WERI-Rb-1 (cell line): ENCODE measurements around the gene SAT1.

Experiments used
- DNase-seq: peaks from one replicate; pipeline ENCODE4 v3.0.0-alpha.2; 2020
- H3K27ac ChIP-seq: fragments of 250-450 bp; sonication (Bioruptor Pico); 2 replicates; pipeline ENCODE4 v1.5.1; 2020; ENCODE audit warnings: mild to moderate bottlenecking, moderate library complexity
- H3K27me3 ChIP-seq: fragments of 250-450 bp; sonication (Bioruptor Pico); 2 replicates; pipeline ENCODE4 v1.5.1; 2021; ENCODE audit warnings: mild to moderate bottlenecking, low read depth, moderate library complexity; ENCODE audit not compliant: insufficient read depth, severe bottlenecking
- H3K36me3 ChIP-seq: fragments of 250-450 bp; sonication (Bioruptor Pico); 2 replicates; pipeline ENCODE4 v1.5.1; 2020; ENCODE audit warnings: mild to moderate bottlenecking, moderate library complexity
- H3K4me3 ChIP-seq: 2 replicates; pipeline ENCODE4 v1.5.1; 2011; ENCODE audit warnings: low read depth, mild to moderate bottlenecking, control low read depth, low read length
- H3K9me3 ChIP-seq: fragments of 250-450 bp; sonication (Bioruptor Pico); 2 replicates; pipeline ENCODE4 v1.5.1; 2021; ENCODE audit warnings: mild to moderate bottlenecking, moderate library complexity; ENCODE audit not compliant: severe bottlenecking
- TF ChIP-seq, protein P1 (sequence below): IDR thresholded peaks from 2 replicates; pipeline ENCODE4 v1.5.1; 2011; ENCODE audit warnings: low read depth, mild to moderate bottlenecking, control low read depth, inconsistent platforms, low read length

SAT1 gene

DNA sequence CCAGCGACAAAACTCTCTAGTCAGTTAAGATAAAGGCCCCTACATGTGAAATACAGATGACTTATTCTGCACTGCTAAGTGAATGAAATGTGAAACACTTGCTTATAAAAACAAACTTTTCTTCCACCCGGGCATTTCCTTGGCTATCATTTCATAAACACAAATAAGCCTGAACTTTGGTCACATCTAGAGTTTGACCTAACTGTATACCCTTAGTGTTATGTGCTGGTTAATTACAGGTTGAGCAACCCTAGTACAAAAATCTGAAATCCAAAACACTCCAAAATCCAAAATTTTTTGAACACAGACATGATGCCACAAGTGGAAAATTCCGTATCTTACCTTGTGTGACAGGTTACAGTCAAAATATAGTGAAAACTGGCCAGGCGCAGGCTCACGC is 45.9 kb downstream of the SAT1 start:
- Histone ChIP-seq H3K27ac (no peak overlapping the region), H3K9me3 (no peaks in the 10 kb centered on the region)
- DNase-seq = no peak

DNA sequence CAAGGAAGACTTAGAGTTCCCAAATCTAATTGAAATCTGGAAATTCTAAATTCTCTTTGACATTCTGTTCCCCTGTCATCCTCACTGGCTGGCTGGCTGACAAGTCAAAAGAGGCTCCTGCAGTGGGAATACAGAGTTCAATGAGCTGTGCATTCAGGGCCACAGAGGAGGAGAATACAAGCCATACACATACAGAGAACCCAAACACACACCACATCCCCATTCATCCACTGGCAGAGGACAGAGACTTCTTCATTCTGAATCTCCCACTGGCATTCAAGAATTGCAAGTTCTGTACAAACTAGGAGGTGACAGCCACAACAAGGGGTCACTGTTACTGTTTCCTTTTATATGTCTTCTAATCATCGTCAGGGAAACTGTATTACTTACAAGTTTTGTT is 49.7 kb downstream of the SAT1 start:
- no peak for DNase-seq
- Histone ChIP-seq H3K9me3 (no peaks in the 10 kb centered on the region), H3K27me3 (peaks cover 10% of the 10 kb centered on the region), H3K4me3 (no peak overlapping the region), H3K27ac (no peak overlapping the region), H3K36me3 (no peaks in the 10 kb centered on the region)
- TF ChIP-seq, protein P1, sequence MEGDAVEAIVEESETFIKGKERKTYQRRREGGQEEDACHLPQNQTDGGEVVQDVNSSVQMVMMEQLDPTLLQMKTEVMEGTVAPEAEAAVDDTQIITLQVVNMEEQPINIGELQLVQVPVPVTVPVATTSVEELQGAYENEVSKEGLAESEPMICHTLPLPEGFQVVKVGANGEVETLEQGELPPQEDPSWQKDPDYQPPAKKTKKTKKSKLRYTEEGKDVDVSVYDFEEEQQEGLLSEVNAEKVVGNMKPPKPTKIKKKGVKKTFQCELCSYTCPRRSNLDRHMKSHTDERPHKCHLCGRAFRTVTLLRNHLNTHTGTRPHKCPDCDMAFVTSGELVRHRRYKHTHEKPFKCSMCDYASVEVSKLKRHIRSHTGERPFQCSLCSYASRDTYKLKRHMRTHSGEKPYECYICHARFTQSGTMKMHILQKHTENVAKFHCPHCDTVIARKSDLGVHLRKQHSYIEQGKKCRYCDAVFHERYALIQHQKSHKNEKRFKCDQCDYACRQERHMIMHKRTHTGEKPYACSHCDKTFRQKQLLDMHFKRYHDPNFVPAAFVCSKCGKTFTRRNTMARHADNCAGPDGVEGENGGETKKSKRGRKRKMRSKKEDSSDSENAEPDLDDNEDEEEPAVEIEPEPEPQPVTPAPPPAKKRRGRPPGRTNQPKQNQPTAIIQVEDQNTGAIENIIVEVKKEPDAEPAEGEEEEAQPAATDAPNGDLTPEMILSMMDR = no peak

More for the DNA sequence above, 45.9 kb downstream of the SAT1 start:
- peaks cover 10% of the 10 kb centered on the region for H3K27me3 ChIP-seq
- H3K4me3 ChIP-seq = no peak overlapping the region
- TF ChIP-seq, protein P1 = no peak
- H3K36me3 ChIP-seq = no peaks in the 10 kb centered on the region
